ENCODE data around the gene WDCP.
"Not testable (repeated sequence)": the region's sequence is repeated elsewhere in the genome, so short reads cannot be mapped to it uniquely, and the experiment has no call there.

Gene WDCP

GRCh38 chr2:24021122-24021998, 25.8 kb downstream of the WDCP start:
- no peak for DNase-seq

GRCh38 chr2:24020244-24020643, 26.9 kb downstream of the WDCP start:
- no peak for DNase-seq

- no peak for DNase-seq
Measured at GRCh38 chr2:24019729-24020128, 27.5 kb downstream of the WDCP start.

- DNase-seq: no peak
Measured at GRCh38 chr2:24018241-24018640, 28.9 kb downstream of the WDCP start.

GRCh38 chr2:24017711-24018110, 29.5 kb downstream of the WDCP start:
- DNase-seq: no peak

GRCh38 chr2:24016853-24017703, 30.1 kb downstream of the WDCP start:
- DNase-seq: no peak

- no peak for DNase-seq
Measured at GRCh38 chr2:24016376-24016761, 30.8 kb downstream of the WDCP start.

GRCh38 chr2:24015562-24016375, 31.4 kb downstream of the WDCP start:
- DNase-seq: no peak

GRCh38 chr2:24014902-24015301, 32.3 kb downstream of the WDCP start:
- DNase-seq: not testable (repeated sequence)

GRCh38 chr2:24012521-24013188, 34.5 kb downstream of the WDCP start:
- no peak for DNase-seq

GRCh38 chr2:24011250-24012104, 35.7 kb downstream of the WDCP start:
- no peak for DNase-seq

GRCh38 chr2:24010477-24011249, 36.5 kb downstream of the WDCP start:
- no peak for DNase-seq

GRCh38 chr2:24009680-24010476, 37.3 kb downstream of the WDCP start, which contains the start of gene MFSD2B:
Gene MFSD2B, plus strand, starts transcription at chr2:24010085. Its CDS starts 12 bp downstream, at chr2:24010097.
- no peak for DNase-seq

GRCh38 chr2:24009367-24009679, 37.9 kb downstream of the WDCP start:
- no peak for DNase-seq

- no peak for DNase-seq
Measured at GRCh38 chr2:24008672-24009366, 38.4 kb downstream of the WDCP start.

- no peak for DNase-seq
Measured at GRCh38 chr2:24007693-24008092, 39.5 kb downstream of the WDCP start.

GRCh38 chr2:23994567-23994966, 52.6 kb downstream of the WDCP start:
- no peak for DNase-seq

- no peak for DNase-seq
Measured at GRCh38 chr2:23993736-23994269, 53.4 kb downstream of the WDCP start.

GRCh38 chr2:23992931-23993330, 54.3 kb downstream of the WDCP start:
- DNase-seq: no peak
